GM20431 (cell line): Measurements from ENCODE around the gene NARS2.
"Not testable (repeated sequence)": the region's sequence is repeated elsewhere in the genome, so short reads cannot be mapped to it uniquely, and the experiment has no call there.

Source experiments
- in situ Hi-C: fragments of 300-500 bp; cut with MseI, MboI; formaldehyde crosslinking; loops from one replicate; pipeline ENCODE4 v1.15.0; 2020; ENCODE audit warnings: low sequenced_read_pairs; ENCODE audit not compliant: unreplicated experiment

Gene NARS2

GRCh38 chr11:78549624-78550409, 24.8 kb downstream of the NARS2 start:
- in situ Hi-C loops, result no loop called here

- in situ Hi-C loops, result no loop called here
Measured at GRCh38 chr11:78548911-78549590, 25.6 kb downstream of the NARS2 start.

DNA sequence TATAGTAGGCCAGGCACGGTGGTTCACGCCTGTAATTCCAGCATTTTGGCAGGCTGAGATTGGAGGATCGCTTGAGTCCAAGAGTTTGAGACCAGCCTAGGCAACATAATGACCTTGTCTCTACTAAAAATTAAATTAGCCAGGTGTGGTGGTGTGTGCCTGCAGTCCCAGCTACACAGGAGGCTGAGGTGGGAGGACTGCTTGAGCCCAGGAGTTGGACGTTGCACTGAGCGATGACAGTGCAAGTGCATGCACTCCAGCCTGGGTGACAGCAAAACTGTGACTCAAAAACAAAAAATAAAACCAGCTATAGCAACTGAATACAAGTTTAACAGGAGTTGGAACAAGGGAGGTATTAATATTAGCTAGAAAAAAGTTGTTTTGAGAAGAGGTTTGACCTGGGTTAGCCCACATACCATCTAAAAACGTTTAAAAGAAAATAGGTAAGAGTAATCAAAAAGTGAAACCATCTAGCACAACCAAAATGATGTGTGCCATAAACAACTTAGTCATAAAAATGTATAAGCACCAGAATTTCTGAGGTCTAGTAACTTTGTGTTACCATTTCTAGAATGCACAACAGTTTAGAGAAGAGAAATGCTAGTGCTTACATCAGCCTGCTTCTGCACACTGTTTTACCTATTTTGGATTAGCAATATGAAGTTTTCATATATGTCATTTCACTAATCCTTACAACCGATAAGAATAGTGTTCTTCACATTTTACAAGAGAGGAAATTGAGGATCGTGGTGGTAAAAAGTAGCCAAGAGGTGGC, 26.5 kb downstream of the NARS2 start:
- in situ Hi-C loops, result no loop called here

- in situ Hi-C loops, result no loop called here
Measured at GRCh38 chr11:78542007-78542406, 32.7 kb downstream of the NARS2 start.

DNA sequence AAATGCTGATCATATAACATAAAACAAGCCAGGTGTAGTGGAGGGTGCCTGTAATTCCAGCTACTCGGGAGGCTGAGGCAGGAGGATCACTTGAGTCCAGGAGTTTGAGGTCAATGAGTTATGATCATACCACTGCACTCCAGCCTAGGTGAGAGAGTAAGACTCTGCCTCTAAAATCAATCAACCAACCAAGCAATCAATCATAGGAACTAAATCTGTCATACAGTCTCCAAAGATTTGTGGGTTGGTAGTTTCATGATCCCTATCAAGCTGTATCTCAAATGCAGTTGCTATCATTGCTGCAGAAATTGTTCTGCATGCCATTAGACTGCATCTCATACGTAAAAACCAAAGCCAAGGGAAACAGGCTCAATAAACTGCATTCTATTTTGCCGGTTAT, 33.1 kb downstream of the NARS2 start:
- in situ Hi-C loops, result no loop called here

DNA sequence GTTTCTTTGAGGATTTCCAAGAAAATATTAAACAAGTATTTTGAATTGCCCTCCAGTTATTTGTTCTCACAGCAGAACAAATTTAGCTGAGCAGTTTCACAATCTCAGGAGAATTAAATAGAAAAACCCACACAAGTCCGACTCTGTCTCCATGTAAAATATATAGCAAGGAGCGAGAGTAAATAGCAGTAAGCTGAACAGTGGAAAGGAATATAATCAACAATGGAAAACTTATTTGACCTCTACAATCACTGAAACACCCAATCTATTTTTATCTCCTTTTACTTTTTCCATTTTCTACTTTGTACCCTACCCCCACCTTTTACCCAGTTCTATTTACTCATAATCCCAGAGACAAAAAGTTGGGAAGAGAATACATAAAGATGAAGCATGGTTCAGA, 34.4 kb downstream of the NARS2 start:
- in situ Hi-C loops, result no loop called here

- in situ Hi-C loops, result no loop called here
Measured at GRCh38 chr11:78539506-78539905, 35.2 kb downstream of the NARS2 start.

GRCh38 chr11:78536933-78537332, 37.7 kb downstream of the NARS2 start:
- in situ Hi-C loops, result no loop called here

GRCh38 chr11:78535920-78536319, 38.7 kb downstream of the NARS2 start:
- in situ Hi-C loops, result no loop called here

DNA sequence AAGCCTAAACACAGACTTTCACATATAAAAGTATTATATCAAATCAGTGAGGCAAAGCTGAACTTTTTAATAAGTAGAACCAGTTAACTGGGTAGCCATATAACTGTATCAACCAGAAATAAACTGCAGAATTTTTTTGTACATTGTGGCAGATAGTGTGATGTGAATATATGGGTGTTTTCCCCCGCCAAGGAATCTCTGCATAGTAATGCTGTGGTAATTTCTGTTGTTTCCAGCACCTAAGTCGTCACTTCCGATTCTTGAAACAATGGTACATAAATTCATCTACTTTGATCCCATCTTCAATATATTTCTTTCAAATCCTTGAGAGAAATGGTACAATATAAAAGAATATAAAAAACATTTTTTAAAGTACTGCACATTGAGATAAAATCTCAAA, 39.6 kb downstream of the NARS2 start:
- in situ Hi-C loops, result no loop called here

DNA sequence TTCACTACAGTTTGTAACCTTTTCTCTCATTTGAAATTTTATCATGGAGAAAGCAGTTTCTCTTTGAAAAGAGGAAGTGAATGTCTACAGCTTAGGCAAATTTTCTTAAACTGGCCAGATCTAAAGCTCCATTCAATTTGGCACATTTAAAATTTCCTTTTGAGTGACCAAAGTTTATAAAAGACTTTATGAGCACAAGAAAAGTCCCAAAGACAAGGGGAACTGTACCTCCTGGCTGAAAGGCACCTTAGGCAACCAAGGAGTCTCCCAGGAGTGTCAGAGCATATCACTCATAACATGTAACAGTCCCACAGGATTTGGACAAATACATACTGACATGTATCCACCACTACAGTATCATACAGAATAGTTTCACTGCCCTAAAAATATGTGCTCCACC, 41.3 kb downstream of the NARS2 start:
- in situ Hi-C loops, result no loop called here

GRCh38 chr11:78532991-78533390, 41.7 kb downstream of the NARS2 start:
- in situ Hi-C loops, result no loop called here

GRCh38 chr11:78526497-78527146, 48.0 kb downstream of the NARS2 start:
- in situ Hi-C loops, result no loop called here

DNA sequence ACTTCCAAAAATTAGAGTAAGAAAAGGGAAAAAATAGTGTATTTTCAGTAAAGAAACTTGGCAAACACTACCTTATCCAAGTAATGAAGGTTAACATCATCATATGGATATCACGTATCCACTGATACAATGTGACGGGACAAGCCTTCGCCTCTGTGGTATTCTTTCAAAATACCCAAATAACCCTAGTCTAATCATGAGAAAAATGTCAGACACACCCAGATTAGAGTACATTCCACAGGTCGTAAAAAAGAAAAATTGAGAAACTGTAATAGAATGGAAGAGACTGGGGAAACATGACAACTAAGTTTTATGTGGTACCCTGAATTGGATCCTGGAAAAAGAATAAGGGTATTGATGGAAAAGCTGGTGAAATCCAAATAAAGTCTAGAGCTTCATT, 48.9 kb downstream of the NARS2 start:
- in situ Hi-C loops, result no loop called here

GRCh38 chr11:78520230-78520629, 54.4 kb downstream of the NARS2 start:
- in situ Hi-C loops, result no loop called here

DNA sequence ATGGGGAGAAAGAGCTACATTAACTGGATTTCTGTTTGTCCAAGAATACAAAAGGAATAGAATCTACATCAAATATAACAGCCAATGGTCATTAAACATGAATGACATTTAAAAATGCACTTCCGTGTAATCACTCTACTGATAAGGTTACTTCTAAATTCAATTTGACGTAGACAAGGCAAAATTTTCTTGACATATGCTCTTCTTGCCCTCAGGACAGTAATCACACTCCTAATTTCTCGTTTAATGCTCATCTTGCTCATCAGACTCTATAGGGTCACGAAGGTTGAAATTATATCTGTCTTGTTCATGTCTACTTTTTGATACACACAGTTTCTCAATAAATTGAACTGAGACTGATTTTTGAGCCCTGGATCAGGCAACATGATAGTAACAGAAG, 58.4 kb downstream of the NARS2 start:
- in situ Hi-C loops, result no loop called here

DNA sequence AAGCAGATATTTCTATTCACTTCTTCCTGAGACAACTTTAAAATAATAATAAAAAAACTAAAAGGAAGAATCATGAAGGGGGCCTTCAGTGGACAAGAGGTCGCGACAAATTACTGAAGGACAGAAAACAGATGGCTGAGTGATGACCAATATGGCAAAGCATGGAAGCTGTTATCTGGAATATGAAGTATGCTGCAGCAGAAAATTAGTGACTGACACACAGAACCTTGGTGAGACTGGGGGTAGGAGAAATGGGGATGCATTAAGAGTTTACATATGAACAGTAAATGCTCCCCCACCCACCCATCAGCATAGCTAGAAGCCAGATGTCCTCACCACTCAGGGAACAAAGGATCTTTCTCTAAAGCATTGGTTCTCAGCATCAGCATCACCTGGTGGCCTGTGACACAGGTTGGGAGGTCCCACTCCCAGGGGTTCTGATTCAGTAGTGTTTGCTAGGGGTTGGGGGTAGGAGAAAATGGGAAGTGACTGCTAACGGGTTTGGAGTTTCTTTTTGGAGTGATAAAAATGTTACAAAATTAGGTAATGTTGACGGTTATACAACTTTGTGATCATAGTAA, 59.7 kb downstream of the NARS2 start:
- in situ Hi-C loops, result no loop called here

- in situ Hi-C loops, result not testable (repeated sequence)
Measured at GRCh38 chr11:78513085-78513484, 61.6 kb downstream of the NARS2 start.

- in situ Hi-C loops, result no loop called here
Measured at GRCh38 chr11:78510597-78510996, 64.1 kb downstream of the NARS2 start.

DNA sequence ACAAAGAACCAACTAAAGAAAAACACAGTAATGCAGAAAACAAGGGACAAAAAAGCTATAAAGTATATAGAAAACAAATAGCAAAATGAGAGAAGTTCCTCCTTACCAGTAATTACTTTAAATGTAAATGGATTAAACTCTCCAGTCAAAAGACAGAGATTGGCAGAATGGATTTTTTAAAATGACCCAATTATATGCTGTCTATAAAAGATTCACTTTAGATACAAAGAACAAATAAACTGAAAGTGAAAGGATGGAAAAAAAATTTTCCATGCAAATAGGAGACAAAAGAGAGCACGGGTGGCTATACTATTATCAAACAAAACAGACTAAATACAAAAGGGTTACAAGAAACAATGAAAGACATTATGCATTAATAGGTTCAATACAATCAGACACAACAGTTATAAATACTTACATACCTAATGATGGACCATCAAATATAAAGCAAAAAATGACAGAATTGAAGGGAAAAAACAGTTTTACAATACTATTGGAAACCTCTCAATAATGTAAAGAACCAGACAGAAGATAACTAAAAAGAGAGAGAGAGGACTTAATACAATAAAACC, 64.6 kb downstream of the NARS2 start:
- in situ Hi-C loops, result no loop called here
